ENCODE data around the gene EIF5.

- TF ChIP-seq CTCF (IDR thresholded peaks at IDR 0.05): no peak
- no peak for TF ChIP-seq POLR2AphosphoS5 (IDR thresholded peaks at IDR 0.05)
- TF ChIP-seq POLR2A (IDR thresholded peaks at IDR 0.05; ENCODE audit: low read depth): no peak
These were observed 56.6 kb downstream of the EIF5 start for GRCh38 chr14:103390605-103391004.
